HEK293 (cell line): ENCODE data around the gene SIDT2.

Experiments used
- CTCF ChIA-PET: fragments of 350-600 bp; formaldehyde crosslinking; extraction: SDS; loops from one replicate; lab custom pipeline; 2021; ENCODE audit warnings: antibody characterized with exemption; lab: Yijun Ruan, JAX
- POLR2A ChIA-PET: fragments of 300-600 bp; formaldehyde crosslinking; extraction: SDS; loops from one replicate; lab custom pipeline; 2020; ENCODE audit warnings: antibody characterized with exemption, inconsistent platforms; lab: Yijun Ruan, JAX
- H3K27ac ChIP-seq: fragments of 200-500 bp; sonication (Bioruptor generic); 2 replicates; pipeline ENCODE4 v1.5.1; 2014; ENCODE audit warnings: low read depth, low read length, control low read depth, inconsistent platforms; ENCODE audit errors: extremely low read depth
- H3K36me3 ChIP-seq, 2 experiments: fragments of 200-500 bp in 1 of 2; sonication (Bioruptor generic) in 1 of 2; 1 replicate in 1 of 2; 2 replicates in 1 of 2; pipeline ENCODE4 v1.5.1; 2014 to 2017; ENCODE audit warnings: inconsistent platforms in 2 of 2, low read length in 2 of 2; ENCODE audit not compliant: control insufficient read depth in 2 of 2, insufficient read depth in 1 of 2
- H3K4me1 ChIP-seq: fragments of 200-500 bp; sonication (Bioruptor generic); 2 replicates; pipeline ENCODE4 v1.5.1; 2014; ENCODE audit warnings: mild to moderate bottlenecking, low read length, inconsistent platforms; ENCODE audit not compliant: control insufficient read depth, insufficient read depth
- H3K4me3 ChIP-seq: 2 replicates; pipeline ENCODE4 v1.5.1; 2011; ENCODE audit warnings: low read depth, mild to moderate bottlenecking, control low read depth, low read length, moderate library complexity
- H3K9me3 ChIP-seq: fragments of 200-500 bp; sonication (Bioruptor generic); 2 replicates; pipeline ENCODE4 v1.5.1; 2014; ENCODE audit warnings: low read depth, low read length, inconsistent platforms; ENCODE audit not compliant: control insufficient read depth, insufficient read depth
- GLIS2 ChIP-seq: fragments of 450-650 bp; formaldehyde crosslinking; IDR thresholded peaks from 2 replicates; pipeline ENCODE4 v1.5.1; 2016; ENCODE audit warnings: missing biosample characterization, missing genetic modification characterization
- KLF1 ChIP-seq: fragments of 450-650 bp; formaldehyde crosslinking; IDR thresholded peaks from 2 replicates; pipeline ENCODE4 v1.5.1; 2016; ENCODE audit warnings: missing biosample characterization, missing genetic modification characterization
- OSR2 ChIP-seq: fragments of 450-650 bp; formaldehyde crosslinking; IDR thresholded peaks from 2 replicates; pipeline ENCODE4 v1.5.1; 2016; ENCODE audit warnings: missing biosample characterization, missing genetic modification characterization
- SCRT2 ChIP-seq: fragments of 450-650 bp; formaldehyde crosslinking; IDR thresholded peaks from 2 replicates; pipeline ENCODE4 v1.5.1; 2016; ENCODE audit warnings: missing biosample characterization, missing genetic modification characterization
- YY1 ChIP-seq: fragments of 450-650 bp; formaldehyde crosslinking; IDR thresholded peaks from 2 replicates; pipeline ENCODE4 v1.5.1; 2018; ENCODE audit warnings: missing biosample characterization, missing genetic modification characterization
- ZBTB8A ChIP-seq: fragments of 450-650 bp; formaldehyde crosslinking; IDR thresholded peaks from 2 replicates; pipeline ENCODE4 v1.5.1; 2016; ENCODE audit warnings: missing biosample characterization, missing genetic modification characterization
- ZFP3 ChIP-seq: fragments of 450-650 bp; formaldehyde crosslinking; IDR thresholded peaks from 2 replicates; pipeline ENCODE4 v1.5.1; 2016; ENCODE audit warnings: low read depth, missing biosample characterization, missing genetic modification characterization
- ZFP37 ChIP-seq: fragments of 450-650 bp; formaldehyde crosslinking; IDR thresholded peaks from 2 replicates; pipeline ENCODE4 v1.5.1; 2016; ENCODE audit warnings: missing biosample characterization, missing genetic modification characterization
- ZFP41 ChIP-seq: fragments of 450-650 bp; formaldehyde crosslinking; IDR thresholded peaks from 2 replicates; pipeline ENCODE4 v1.5.1; 2016; ENCODE audit warnings: missing biosample characterization, missing genetic modification characterization, borderline replicate concordance
- ZNF132 ChIP-seq: fragments of 450-650 bp; formaldehyde crosslinking; IDR thresholded peaks from 2 replicates; pipeline ENCODE4 v1.5.1; 2017; ENCODE audit warnings: missing biosample characterization, missing genetic modification characterization, borderline replicate concordance
- ZNF133 ChIP-seq: fragments of 450-650 bp; formaldehyde crosslinking; IDR thresholded peaks from 2 replicates; pipeline ENCODE4 v1.5.1; 2016; ENCODE audit warnings: missing biosample characterization, missing genetic modification characterization
- ZNF146 ChIP-seq: fragments of 450-650 bp; formaldehyde crosslinking; IDR thresholded peaks from 2 replicates; pipeline ENCODE4 v1.5.1; 2016; ENCODE audit warnings: missing biosample characterization, missing genetic modification characterization
- ZNF157 ChIP-seq: fragments of 450-650 bp; formaldehyde crosslinking; IDR thresholded peaks from 2 replicates; pipeline ENCODE4 v1.5.1; 2016; ENCODE audit warnings: missing biosample characterization, missing genetic modification characterization
- ZNF169 ChIP-seq: fragments of 450-650 bp; formaldehyde crosslinking; IDR thresholded peaks from 2 replicates; pipeline ENCODE4 v1.5.1; 2016; ENCODE audit warnings: missing biosample characterization, missing genetic modification characterization
- ZNF214 ChIP-seq: fragments of 450-650 bp; formaldehyde crosslinking; IDR thresholded peaks from 2 replicates; pipeline ENCODE4 v1.5.1; 2017; ENCODE audit warnings: missing biosample characterization, mild to moderate bottlenecking, missing genetic modification characterization, borderline replicate concordance
- ZNF311 ChIP-seq: fragments of 450-650 bp; formaldehyde crosslinking; IDR thresholded peaks from 2 replicates; pipeline ENCODE4 v1.5.1; 2017; ENCODE audit warnings: missing biosample characterization, missing genetic modification characterization, borderline replicate concordance
- ZNF362 ChIP-seq: fragments of 450-650 bp; formaldehyde crosslinking; IDR thresholded peaks from 2 replicates; pipeline ENCODE4 v1.5.1; 2016; ENCODE audit warnings: missing biosample characterization, missing genetic modification characterization
- ZNF366 ChIP-seq: fragments of 450-650 bp; formaldehyde crosslinking; conservative IDR thresholded peaks from 2 replicates; pipeline ENCODE4 v1.5.1; 2016; ENCODE audit warnings: missing biosample characterization, missing genetic modification characterization
- ZNF433 ChIP-seq: fragments of 450-650 bp; formaldehyde crosslinking; IDR thresholded peaks from 2 replicates; pipeline ENCODE4 v1.5.1; 2016; ENCODE audit warnings: missing biosample characterization, missing genetic modification characterization, low read depth
- ZNF510 ChIP-seq: fragments of 450-650 bp; formaldehyde crosslinking; IDR thresholded peaks from 2 replicates; pipeline ENCODE4 v1.5.1; 2018; ENCODE audit warnings: mild to moderate bottlenecking, missing genetic modification characterization, missing biosample characterization; ENCODE audit not compliant: insufficient replicate concordance
- ZNF521 ChIP-seq: fragments of 450-650 bp; formaldehyde crosslinking; IDR thresholded peaks from 2 replicates; pipeline ENCODE4 v1.5.1; 2017; ENCODE audit warnings: missing biosample characterization, mild to moderate bottlenecking, missing genetic modification characterization
- ZNF555 ChIP-seq: fragments of 450-650 bp; formaldehyde crosslinking; conservative IDR thresholded peaks from 2 replicates; pipeline ENCODE4 v1.5.1; 2017; ENCODE audit warnings: missing biosample characterization, mild to moderate bottlenecking, missing genetic modification characterization, inconsistent platforms
- ZNF610 ChIP-seq: fragments of 450-650 bp; formaldehyde crosslinking; IDR thresholded peaks from 2 replicates; pipeline ENCODE4 v1.5.1; 2016; ENCODE audit warnings: missing biosample characterization, missing genetic modification characterization, borderline replicate concordance
- ZNF629 ChIP-seq: fragments of 450-650 bp; formaldehyde crosslinking; IDR thresholded peaks from 2 replicates; pipeline ENCODE4 v1.5.1; 2017; ENCODE audit warnings: missing biosample characterization, missing genetic modification characterization
- ZNF654 ChIP-seq: fragments of 450-650 bp; formaldehyde crosslinking; IDR thresholded peaks from 2 replicates; pipeline ENCODE4 v1.5.1; 2016; ENCODE audit warnings: low read depth, missing biosample characterization, missing genetic modification characterization
- ZNF76 ChIP-seq: fragments of 450-650 bp; formaldehyde crosslinking; IDR thresholded peaks from 2 replicates; pipeline ENCODE4; 2016; ENCODE audit warnings: low read depth, missing biosample characterization, missing genetic modification characterization, borderline replicate concordance
- ZSCAN5A ChIP-seq: fragments of 450-650 bp; formaldehyde crosslinking; IDR thresholded peaks from 2 replicates; pipeline ENCODE4 v1.5.1; 2016; ENCODE audit warnings: missing biosample characterization, missing genetic modification characterization
- TF ChIP-seq, protein P1 (sequence below): fragments of 450-650 bp; formaldehyde crosslinking; IDR thresholded peaks from 2 replicates; pipeline ENCODE4 v1.5.1; 2016; ENCODE audit warnings: missing biosample characterization, missing genetic modification characterization
- TF ChIP-seq, protein P2 (sequence below): sonication (generic); formaldehyde crosslinking; IDR thresholded peaks from 2 replicates; pipeline ENCODE4 v1.8.1; 2022; ENCODE audit warnings: mild to moderate bottlenecking, moderate library complexity, missing genetic modification reagents

The SIDT2 gene

DNA sequence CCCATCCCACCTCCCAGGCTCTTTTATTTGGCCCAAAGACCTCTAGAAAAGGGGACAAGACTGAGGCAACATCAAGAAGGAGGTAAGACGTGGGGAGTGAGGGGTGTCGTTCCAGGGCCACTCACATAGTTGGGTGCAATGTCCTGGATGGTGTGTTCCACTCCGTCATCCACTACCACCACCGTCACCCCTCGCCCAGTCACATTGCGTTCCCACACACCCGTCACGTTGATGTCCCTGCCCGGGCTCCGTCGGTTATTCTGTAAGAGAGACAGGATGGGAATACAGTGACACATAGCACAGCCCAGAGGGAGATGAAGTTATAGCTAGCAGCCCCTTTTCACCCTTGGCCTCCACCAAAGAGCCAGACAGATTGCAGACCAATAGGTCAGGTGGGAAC is 49.5 kb downstream of the SIDT2 start (continued):
- no peak for TF ChIP-seq ZNF214 (tag by site-specific recombination)
- TF ChIP-seq ZNF146 (tag by site-specific recombination): no peak
- TF ChIP-seq ZNF521 (tag by site-specific recombination): no peak
- no peak for TF ChIP-seq ZNF366 (tag by site-specific recombination)
- TF ChIP-seq ZNF169 (tag by site-specific recombination): no peak
- no peak for TF ChIP-seq ZNF76 (tag by site-specific recombination)
- TF ChIP-seq ZNF433 (tag by site-specific recombination): no peak
- TF ChIP-seq ZNF610: no peak
- TF ChIP-seq ZSCAN5A (tag by site-specific recombination): no peak
- no peak for TF ChIP-seq ZFP37 (tag by site-specific recombination)
- TF ChIP-seq SCRT2 (tag by site-specific recombination): no peak
- no peak for TF ChIP-seq ZNF311 (tag by site-specific recombination)

GRCh38 chr11:117229411-117229810 is 50.9 kb downstream of the SIDT2 start:
- H3K27ac ChIP-seq: no peak overlapping the region
- H3K36me3 ChIP-seq: peaks cover 0 to 59% of the 10 kb centered on the region in 2 experiments; a peak in 1 of 3 replicates
- ChIA-PET POLR2A (interaction anchor here (0.5 to 1.0 kb wide), 2 partner anchors 85 to 102 kb away, joined by 3 to 5 read pairs; partner anchors contain the start of gene PAFAH1B2), CTCF (interaction anchor here (1.3 to 8.1 kb wide), 3 partner anchors 7 to 497 kb away, joined by 5 to 71 read pairs (median 11); partner anchors contain the start of gene SIDT2)
- H3K9me3 ChIP-seq: no peaks in the 10 kb centered on the region
- H3K4me1 ChIP-seq: no peaks in the 10 kb centered on the region
- TF ChIP-seq ZFP37 (tag by site-specific recombination): no peak
- no peak for TF ChIP-seq ZNF510 (tag by site-specific recombination)
- TF ChIP-seq ZNF132 (tag by site-specific recombination): no peak
- no peak for TF ChIP-seq GLIS2
- TF ChIP-seq ZNF362 (tag by site-specific recombination): no peak
- TF ChIP-seq ZNF311 (tag by site-specific recombination): no peak
- no peak for TF ChIP-seq ZBTB8A (tag by site-specific recombination)
- no peak for TF ChIP-seq OSR2 (tag by site-specific recombination)
- TF ChIP-seq ZFP3: no peak
- TF ChIP-seq ZFP41: no peak
- no peak for TF ChIP-seq ZNF654
- TF ChIP-seq KLF1 (tag by site-specific recombination): no peak
- TF ChIP-seq ZNF133 (tag by site-specific recombination): no peak
- TF ChIP-seq ZNF157: no peak
- no peak for TF ChIP-seq ZNF555 (tag by site-specific recombination)
- TF ChIP-seq, protein P1, sequence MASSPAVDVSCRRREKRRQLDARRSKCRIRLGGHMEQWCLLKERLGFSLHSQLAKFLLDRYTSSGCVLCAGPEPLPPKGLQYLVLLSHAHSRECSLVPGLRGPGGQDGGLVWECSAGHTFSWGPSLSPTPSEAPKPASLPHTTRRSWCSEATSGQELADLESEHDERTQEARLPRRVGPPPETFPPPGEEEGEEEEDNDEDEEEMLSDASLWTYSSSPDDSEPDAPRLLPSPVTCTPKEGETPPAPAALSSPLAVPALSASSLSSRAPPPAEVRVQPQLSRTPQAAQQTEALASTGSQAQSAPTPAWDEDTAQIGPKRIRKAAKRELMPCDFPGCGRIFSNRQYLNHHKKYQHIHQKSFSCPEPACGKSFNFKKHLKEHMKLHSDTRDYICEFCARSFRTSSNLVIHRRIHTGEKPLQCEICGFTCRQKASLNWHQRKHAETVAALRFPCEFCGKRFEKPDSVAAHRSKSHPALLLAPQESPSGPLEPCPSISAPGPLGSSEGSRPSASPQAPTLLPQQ (tag by site-specific recombination): no peak
- no peak for TF ChIP-seq ZNF629 (tag by site-specific recombination)
- TF ChIP-seq YY1 (tag by site-specific recombination): no peak
- TF ChIP-seq, protein P2, sequence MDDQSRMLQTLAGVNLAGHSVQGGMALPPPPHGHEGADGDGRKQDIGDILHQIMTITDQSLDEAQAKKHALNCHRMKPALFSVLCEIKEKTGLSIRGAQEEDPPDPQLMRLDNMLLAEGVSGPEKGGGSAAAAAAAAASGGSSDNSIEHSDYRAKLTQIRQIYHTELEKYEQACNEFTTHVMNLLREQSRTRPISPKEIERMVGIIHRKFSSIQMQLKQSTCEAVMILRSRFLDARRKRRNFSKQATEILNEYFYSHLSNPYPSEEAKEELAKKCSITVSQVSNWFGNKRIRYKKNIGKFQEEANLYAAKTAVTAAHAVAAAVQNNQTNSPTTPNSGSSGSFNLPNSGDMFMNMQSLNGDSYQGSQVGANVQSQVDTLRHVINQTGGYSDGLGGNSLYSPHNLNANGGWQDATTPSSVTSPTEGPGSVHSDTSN (CRISPR knock-in tag): no peak
- TF ChIP-seq, all 188 proteins: peak for 0
- H3K4me3 ChIP-seq: no peak overlapping the region
